ENCODE measurements around the gene FHIT.

DNA sequence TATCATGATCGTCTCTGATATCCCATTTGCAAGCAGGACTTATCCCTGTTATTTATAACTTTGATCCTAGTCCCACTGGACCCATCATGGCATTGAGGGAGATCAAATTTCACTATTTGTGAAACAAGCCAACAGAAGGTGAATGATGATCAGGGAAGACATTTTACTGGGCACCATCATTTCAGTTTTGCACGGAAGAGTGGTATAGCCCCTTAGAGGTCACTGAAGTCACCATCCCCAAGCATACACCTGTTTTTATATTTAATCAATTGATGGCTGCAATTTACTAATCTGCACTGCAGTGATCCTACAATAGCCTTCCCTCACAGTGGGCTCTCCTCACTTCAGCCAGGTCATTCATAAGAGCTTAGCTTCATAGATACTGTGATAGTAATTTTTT, 132.4 kb downstream of the FHIT start:
- TF ChIP-seq YY1 (IDR thresholded peaks at IDR 0.05; ENCODE audit: insufficient read depth, insufficient read length): no peak
- TF ChIP-seq ZNF274 (IDR thresholded peaks at IDR 0.05; ENCODE audit: low read depth, low read length): no peak
